GM20431 (cell line): Measurements from ENCODE around the gene ELOVL3.
"Not testable (repeated sequence)": the region's sequence is repeated elsewhere in the genome, so short reads cannot be mapped to it uniquely, and the experiment has no call there.

Experiments used
- in situ Hi-C: fragments of 300-500 bp; cut with MseI, MboI; formaldehyde crosslinking; loops from one replicate; pipeline ENCODE4 v1.15.0; 2020; ENCODE audit warnings: low sequenced_read_pairs; ENCODE audit not compliant: unreplicated experiment

ELOVL3 gene

GRCh38 chr10:102225646-102226541 lies at the start of gene ELOVL3:
Gene ELOVL3, plus strand, starts transcription at chr10:102226299. Its CDS starts 250 bp downstream, at chr10:102226549.
- in situ Hi-C loops, result loop anchor here (25.0 kb wide), 2 partner anchors 261 to 361 kb away; no protein-coding TSS in a partner anchor

- in situ Hi-C loops, result no loop called here
Observed at GRCh38 chr10:102184606-102185005, 41.5 kb upstream of the ELOVL3 start.

GRCh38 chr10:102185272-102185671 lies 40.8 kb upstream of the ELOVL3 start:
- in situ Hi-C loops, result no loop called here

- in situ Hi-C loops, result no loop called here
Observed at GRCh38 chr10:102185811-102186527, 40.1 kb upstream of the ELOVL3 start.

- in situ Hi-C loops, result no loop called here
Observed at GRCh38 chr10:102188298-102188940, 37.7 kb upstream of the ELOVL3 start.

GRCh38 chr10:102188941-102189898 lies 36.9 kb upstream of the ELOVL3 start:
- in situ Hi-C loops, result not testable (repeated sequence)

- in situ Hi-C loops, result no loop called here
Observed at GRCh38 chr10:102191956-102192355, 34.1 kb upstream of the ELOVL3 start.

- in situ Hi-C loops, result no loop called here
Observed at GRCh38 chr10:102195296-102195870, 30.7 kb upstream of the ELOVL3 start.

GRCh38 chr10:102196893-102197292 lies 29.2 kb upstream of the ELOVL3 start:
- in situ Hi-C loops, result no loop called here

GRCh38 chr10:102198027-102198426 lies 28.1 kb upstream of the ELOVL3 start:
- in situ Hi-C loops, result no loop called here

GRCh38 chr10:102200751-102201640 lies 25.1 kb upstream of the ELOVL3 start:
- in situ Hi-C loops, result no loop called here

GRCh38 chr10:102202386-102202785 lies 23.7 kb upstream of the ELOVL3 start:
- in situ Hi-C loops, result no loop called here

- in situ Hi-C loops, result no loop called here
Observed at GRCh38 chr10:102208311-102209035, 17.6 kb upstream of the ELOVL3 start.

- in situ Hi-C loops, result no loop called here
Observed at GRCh38 chr10:102211615-102212299, 14.3 kb upstream of the ELOVL3 start.

- in situ Hi-C loops, result not testable (repeated sequence)
Observed at GRCh38 chr10:102213599-102213998, 12.5 kb upstream of the ELOVL3 start.

GRCh38 chr10:102219370-102219769 lies 6.7 kb upstream of the ELOVL3 start:
- in situ Hi-C loops, result no loop called here

- in situ Hi-C loops, result no loop called here
Observed at GRCh38 chr10:102220612-102221011, 5.5 kb upstream of the ELOVL3 start.
